ENCODE measurements around the gene OTOGL.

The OTOGL gene

DNA sequence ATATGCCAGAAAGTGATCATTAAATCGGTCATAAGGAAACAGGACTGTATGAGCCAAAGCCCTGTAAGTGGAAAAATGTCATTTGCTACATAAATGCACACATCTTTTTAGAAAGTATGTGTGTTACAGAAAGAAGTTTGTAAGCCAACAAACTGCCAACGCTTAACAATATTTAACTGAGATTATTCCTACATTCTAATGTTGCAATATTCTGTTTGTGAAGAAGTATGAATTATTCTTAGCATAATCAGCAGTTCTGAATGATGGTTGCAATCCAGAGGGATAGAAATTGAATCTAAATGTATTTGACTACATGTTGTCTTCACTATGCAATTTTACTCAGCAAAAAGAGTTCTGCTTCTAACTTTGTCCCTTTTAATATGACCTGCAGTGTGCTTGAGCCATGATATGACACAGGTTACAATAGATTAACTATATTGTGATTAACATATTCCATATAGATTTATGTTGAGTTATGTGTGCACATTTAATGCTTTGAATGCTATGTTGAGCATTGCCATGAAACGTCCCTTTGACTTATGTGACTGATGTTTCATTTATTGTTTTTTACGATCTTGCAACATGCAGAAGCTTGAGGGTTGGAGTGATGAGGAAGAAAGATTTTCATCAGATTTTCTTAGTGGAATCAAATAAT lies 277.9 kb downstream of the OTOGL start:
- no peak for DNase-seq (ENCODE audit: extremely low spot score)
- TF ChIP-seq, protein P1, sequence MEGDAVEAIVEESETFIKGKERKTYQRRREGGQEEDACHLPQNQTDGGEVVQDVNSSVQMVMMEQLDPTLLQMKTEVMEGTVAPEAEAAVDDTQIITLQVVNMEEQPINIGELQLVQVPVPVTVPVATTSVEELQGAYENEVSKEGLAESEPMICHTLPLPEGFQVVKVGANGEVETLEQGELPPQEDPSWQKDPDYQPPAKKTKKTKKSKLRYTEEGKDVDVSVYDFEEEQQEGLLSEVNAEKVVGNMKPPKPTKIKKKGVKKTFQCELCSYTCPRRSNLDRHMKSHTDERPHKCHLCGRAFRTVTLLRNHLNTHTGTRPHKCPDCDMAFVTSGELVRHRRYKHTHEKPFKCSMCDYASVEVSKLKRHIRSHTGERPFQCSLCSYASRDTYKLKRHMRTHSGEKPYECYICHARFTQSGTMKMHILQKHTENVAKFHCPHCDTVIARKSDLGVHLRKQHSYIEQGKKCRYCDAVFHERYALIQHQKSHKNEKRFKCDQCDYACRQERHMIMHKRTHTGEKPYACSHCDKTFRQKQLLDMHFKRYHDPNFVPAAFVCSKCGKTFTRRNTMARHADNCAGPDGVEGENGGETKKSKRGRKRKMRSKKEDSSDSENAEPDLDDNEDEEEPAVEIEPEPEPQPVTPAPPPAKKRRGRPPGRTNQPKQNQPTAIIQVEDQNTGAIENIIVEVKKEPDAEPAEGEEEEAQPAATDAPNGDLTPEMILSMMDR (IDR thresholded peaks at IDR 0.05; ENCODE audit: control extremely low read depth, extremely low read depth, low read depth, missing control alignments), result no peak
- ChIA-PET POLR2A (no interaction called here), CTCF (no interaction called here)

DNA sequence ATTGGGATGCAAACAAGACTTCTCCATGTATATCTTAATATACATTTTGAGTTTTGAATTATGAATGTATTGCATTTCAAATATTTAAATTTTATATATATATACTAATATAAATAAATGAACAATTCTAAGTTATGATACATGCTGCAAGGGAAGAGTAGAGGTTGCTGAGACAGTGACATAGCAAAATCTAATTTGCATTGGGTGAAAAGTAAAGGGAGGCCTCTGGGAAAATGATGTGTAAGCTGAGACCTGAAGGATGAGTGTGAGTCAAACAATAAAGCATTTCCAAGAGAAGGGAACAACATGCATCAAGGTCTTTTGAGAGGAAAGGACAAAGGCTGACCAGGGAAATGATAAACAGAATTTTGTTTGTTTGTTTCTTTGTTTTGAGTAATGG lies 281.8 kb downstream of the OTOGL start:
- no peak for DNase-seq (ENCODE audit: extremely low spot score)
- TF ChIP-seq, protein P1 (IDR thresholded peaks at IDR 0.05; ENCODE audit: control extremely low read depth, extremely low read depth, low read depth, missing control alignments), result no peak
- CTCF ChIA-PET, result no interaction called here
- POLR2A ChIA-PET, result no interaction called here

DNA sequence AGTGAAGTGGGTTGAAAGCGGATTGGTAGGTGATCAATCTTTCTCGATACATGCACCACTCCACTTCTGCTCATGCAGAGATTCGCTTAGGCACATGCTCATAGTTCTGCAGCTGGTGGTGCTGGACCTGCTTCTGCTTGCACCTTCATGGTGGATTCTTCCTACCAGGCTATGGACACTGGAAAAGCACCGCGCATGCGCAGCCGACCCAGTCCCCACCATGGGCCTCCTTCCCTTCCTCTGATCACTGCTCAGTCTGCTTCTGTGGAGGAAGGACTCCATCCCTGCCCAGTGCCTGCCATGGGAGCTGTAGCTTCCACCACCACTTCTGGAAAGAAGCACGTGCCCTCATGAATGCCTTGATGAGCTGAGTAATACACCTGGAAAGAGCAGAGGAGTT lies 282.9 kb downstream of the OTOGL start:
- ChIA-PET CTCF (no interaction called here), POLR2A (no interaction called here)
- TF ChIP-seq, protein P1 (IDR thresholded peaks at IDR 0.05; ENCODE audit: control extremely low read depth, extremely low read depth, low read depth, missing control alignments), result no peak
- DNase-seq (ENCODE audit: extremely low spot score), result no peak

DNA sequence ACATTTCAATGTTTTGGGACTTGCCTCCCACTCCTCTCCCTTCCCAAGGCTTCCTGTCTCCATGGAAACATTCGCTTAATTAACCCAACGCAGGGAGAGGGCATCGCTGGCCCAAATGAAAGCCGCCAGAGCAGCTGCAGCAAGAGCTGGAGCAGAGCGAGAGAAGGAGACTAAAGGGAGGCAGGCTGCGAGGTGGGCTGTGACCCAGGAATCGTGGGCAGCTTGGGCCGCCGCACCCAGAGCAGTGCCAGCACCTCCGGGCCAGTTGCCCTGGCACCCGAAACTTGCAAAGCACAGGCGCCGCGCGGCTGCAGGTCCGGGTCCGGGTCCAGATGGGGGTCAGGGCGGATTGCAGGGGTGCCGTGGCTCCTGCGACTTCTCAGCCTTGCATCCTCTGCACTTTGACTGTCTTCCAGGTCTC lies 301.2 kb downstream of the OTOGL start:
- CTCF ChIA-PET, result no interaction called here
- POLR2A ChIA-PET, result no interaction called here
- DNase-seq (ENCODE audit: extremely low spot score), result no peak
- TF ChIP-seq, protein P1 (IDR thresholded peaks at IDR 0.05; ENCODE audit: control extremely low read depth, extremely low read depth, low read depth, missing control alignments), result no peak

DNA sequence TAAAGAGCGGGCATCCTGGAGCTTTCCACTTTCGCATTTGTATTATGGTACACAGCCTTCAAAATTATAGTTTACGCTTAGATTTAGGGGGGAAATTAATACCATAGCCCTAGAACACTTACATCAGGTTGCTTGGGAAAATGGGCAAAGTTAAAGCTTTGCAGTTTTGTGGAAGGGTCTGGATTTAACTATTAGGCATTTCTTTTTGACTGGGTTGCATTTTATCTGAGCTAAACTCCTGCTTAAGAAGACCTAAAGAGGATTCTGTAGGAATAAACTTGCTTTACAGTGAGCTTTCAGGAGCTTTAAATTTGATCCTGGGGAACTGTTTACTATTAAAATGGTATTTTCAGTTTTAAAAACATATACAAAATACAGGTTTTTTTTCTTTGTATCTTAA lies 301.9 kb downstream of the OTOGL start:
- CTCF ChIA-PET, result no interaction called here
- TF ChIP-seq, protein P1 (IDR thresholded peaks at IDR 0.05; ENCODE audit: control extremely low read depth, extremely low read depth, low read depth, missing control alignments), result no peak
- POLR2A ChIA-PET, result no interaction called here
- no peak for DNase-seq (ENCODE audit: extremely low spot score)

DNA sequence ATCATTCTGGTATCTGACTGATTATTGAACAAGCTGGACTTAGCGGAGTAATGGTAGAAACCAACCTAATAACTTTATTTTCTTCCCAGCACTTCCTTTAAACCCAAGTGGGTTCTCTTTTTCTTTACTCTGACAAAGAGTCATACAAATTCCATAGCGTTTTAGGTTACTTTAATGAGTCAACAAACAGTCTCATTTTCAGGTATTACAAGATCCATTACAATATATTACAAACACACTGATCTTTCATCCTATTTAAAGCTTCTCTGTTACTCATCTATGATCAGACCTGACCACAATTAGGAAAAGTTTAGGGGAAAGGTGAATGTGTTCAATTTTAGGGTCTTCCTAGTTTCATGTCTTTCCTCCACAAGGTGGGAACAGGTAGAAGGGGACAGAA lies 305.3 kb downstream of the OTOGL start:
- POLR2A ChIA-PET, result no interaction called here
- TF ChIP-seq, protein P1 (IDR thresholded peaks at IDR 0.05; ENCODE audit: control extremely low read depth, extremely low read depth, low read depth, missing control alignments), result no peak
- CTCF ChIA-PET, result interaction anchor here (0.9 kb wide), 1 partner anchor 9 kb away, joined by 6 read pairs; no protein-coding TSS in a partner anchor
- no peak for DNase-seq (ENCODE audit: extremely low spot score)
